GM23338 (cell line): ENCODE data around the gene MAN2A2. TPM values are rescaled to one million over a fixed set of nuclear protein-coding genes. Genes with fewer than 3 reads are reported as not detected.
A peak's percentile ranks its signal among the peaks of the same experiment; 100 is the strongest.

Experiments
- ATAC-seq: fragments of 200-7000 bp; cut with Tn5 transposase; 3 replicates; pipeline ENCODE4 v1.9.1; 2020
- DNase-seq: peaks from one replicate; pipeline ENCODE4 v3.0.0-alpha.2; 2015; ENCODE audit warnings: low spot score
- H2AFZ ChIP-seq: fragments of 200-600 bp; sonication (generic); 2 replicates; pipeline ENCODE4 v1.8.0; 2016; ENCODE audit warnings: antibody characterized with exemption, mild to moderate bottlenecking, moderate library complexity
- H3F3A ChIP-seq: fragments of 200-600 bp; sonication (generic); replicated peaks from 2 replicates; pipeline ENCODE4 v1.8.0; 2017; ENCODE audit warnings: antibody characterized with exemption, mixed run types, low read depth
- H3K27ac ChIP-seq: fragments of 200-600 bp; sonication (generic); 2 replicates; pipeline ENCODE4 v1.6.1; 2016; ENCODE audit warnings: low read depth
- H3K27me3 ChIP-seq: fragments of 200-600 bp; sonication (generic); 2 replicates; pipeline ENCODE4 v1.8.0; 2016; ENCODE audit warnings: mild to moderate bottlenecking, mixed run types, moderate library complexity; ENCODE audit not compliant: insufficient read depth
- H3K36me3 ChIP-seq: fragments of 200-600 bp; sonication (generic); 2 replicates; pipeline ENCODE4 v1.8.0; 2016; ENCODE audit warnings: mild to moderate bottlenecking; ENCODE audit not compliant: insufficient read depth
- H3K4me1 ChIP-seq: fragments of 200-600 bp; sonication (generic); 2 replicates; pipeline ENCODE4 v1.8.0; 2016; ENCODE audit warnings: mild to moderate bottlenecking, moderate library complexity; ENCODE audit not compliant: insufficient read depth
- H3K4me2 ChIP-seq: fragments of 200-600 bp; sonication (generic); 2 replicates; pipeline ENCODE4 v1.7.1; 2017; ENCODE audit warnings: mixed run types
- H3K4me3 ChIP-seq: fragments of 200-600 bp; sonication (generic); 2 replicates; pipeline ENCODE4 v1.6.1; 2016; ENCODE audit warnings: mixed run types
- H3K79me2 ChIP-seq: fragments of 200-600 bp; sonication (generic); replicated peaks from 2 replicates; pipeline ENCODE4 v1.8.0; 2017; ENCODE audit warnings: mild to moderate bottlenecking; ENCODE audit not compliant: insufficient read depth
- H3K9me2 ChIP-seq: fragments of 200-600 bp; sonication (generic); 2 replicates; pipeline ENCODE4 v1.8.0; 2017; ENCODE audit not compliant: insufficient read depth
- H4K20me1 ChIP-seq: fragments of 200-600 bp; sonication (generic); replicated peaks from 2 replicates; pipeline ENCODE4 v1.8.0; 2017; ENCODE audit warnings: mild to moderate bottlenecking; ENCODE audit not compliant: insufficient read depth
- H3K27ac Mint-ChIP-seq: 2 replicates; pipeline ENCODE4 v1.8.0; 2020; ENCODE audit warnings: inconsistent platforms, mild to moderate bottlenecking, moderate library complexity, mixed read lengths
- H3K27me3 Mint-ChIP-seq: 3 replicates; pipeline ENCODE4 v1.8.0; 2022; ENCODE audit warnings: low read depth, mild to moderate bottlenecking, moderate library complexity, mixed read lengths, inconsistent platforms; ENCODE audit not compliant: insufficient read depth, poor library complexity
- H3K36me3 Mint-ChIP-seq: 3 replicates; pipeline ENCODE4 v1.8.0; 2021; ENCODE audit warnings: low read depth, mild to moderate bottlenecking, inconsistent platforms, moderate library complexity, mixed read lengths
- H3K4me1 Mint-ChIP-seq: 3 replicates; pipeline ENCODE4 v1.8.0; 2020; ENCODE audit warnings: mild to moderate bottlenecking, inconsistent platforms, mixed read lengths
- H3K4me3 Mint-ChIP-seq: 3 replicates; pipeline ENCODE4 v1.8.0; 2021; ENCODE audit warnings: moderate library complexity, mild to moderate bottlenecking, inconsistent platforms, mixed read lengths
- H3K9me3 Mint-ChIP-seq: 3 replicates; pipeline ENCODE4 v1.8.0; 2020; ENCODE audit warnings: moderate library complexity, mild to moderate bottlenecking, inconsistent platforms, mixed read lengths
- CREB1 ChIP-seq: fragments of 250-450 bp; sonication (Bioruptor Pico); IDR thresholded peaks from 2 replicates; pipeline ENCODE4 v1.5.0; 2020; ENCODE audit warnings: low read depth, mild to moderate bottlenecking, moderate library complexity
- EZH2 ChIP-seq: fragments of 200-600 bp; sonication (generic); IDR thresholded peaks from one replicate; pipeline ENCODE4 v1.8.0; 2017; ENCODE audit warnings: antibody characterized with exemption, mild to moderate bottlenecking, low read depth; ENCODE audit not compliant: unreplicated experiment
- EZH2phosphoT487 ChIP-seq: fragments of 200-600 bp; sonication (generic); IDR thresholded peaks from one replicate; pipeline ENCODE4 v1.8.1; 2018; ENCODE audit warnings: antibody characterized with exemption; ENCODE audit not compliant: unreplicated experiment
- JUNB ChIP-seq: IDR thresholded peaks from one replicate; pipeline ENCODE4 v1.6.1; 2016; ENCODE audit warnings: antibody characterized with exemption; ENCODE audit not compliant: unreplicated experiment
- NANOG ChIP-seq: IDR thresholded peaks from 2 replicates; pipeline ENCODE4 v1.6.1; 2016; ENCODE audit warnings: antibody characterized with exemption, borderline replicate concordance
- POLR2AphosphoS5 ChIP-seq: IDR thresholded peaks from 2 replicates; pipeline ENCODE4 v1.6.1; 2016; ENCODE audit warnings: antibody characterized with exemption, low read depth
- STAT1 ChIP-seq: IDR thresholded peaks from one replicate; pipeline ENCODE4 v1.6.1; 2016; ENCODE audit warnings: antibody characterized with exemption; ENCODE audit not compliant: unreplicated experiment
- ZNF114 ChIP-seq: fragments of 250-450 bp; sonication (Bioruptor Pico); IDR thresholded peaks from 2 replicates; pipeline ENCODE4 v1.5.0; 2020; ENCODE audit warnings: mild to moderate bottlenecking, moderate library complexity
- ZNF331 ChIP-seq: fragments of 250-450 bp; sonication (Bioruptor Pico); IDR thresholded peaks from 2 replicates; pipeline ENCODE4 v1.5.0; 2020; ENCODE audit warnings: low read depth, mild to moderate bottlenecking, moderate library complexity
- ZNF462 ChIP-seq: fragments of 250-450 bp; sonication (Bioruptor Pico); IDR thresholded peaks from 2 replicates; pipeline ENCODE4 v1.5.0; 2020; ENCODE audit warnings: mild to moderate bottlenecking, moderate library complexity
- polyA plus RNA-seq: library from polyadenylated mRNA; unstranded; fragments of >200 nt; fragmentation: Nextera tagmentation; extraction: Ambion mirVana; gene quantifications from 2 replicates; pipeline ENCODE4 v1.2.1, GENCODE V29; 2016
- total RNA-seq: library from RNA; depleted of rRNA; stranded (reverse); fragments of >200 nt; shearing (Covaris generic); gene quantifications from 2 replicates; pipeline ENCODE4 v1.2.3, GENCODE V29; 2014
- TF ChIP-seq, protein P1 (sequence below), 2 experiments: fragments of 200-600 bp in 1 of 2; sonication (generic) in 1 of 2; conservative IDR thresholded peaks; 2 replicates each; pipeline versions ENCODE4 v1.5.1 to v1.6.1; 2016 to 2017; ENCODE audit warnings: antibody characterized with exemption in 2 of 2, low read depth in 2 of 2, mild to moderate bottlenecking in 2 of 2, moderate library complexity in 1 of 2
- TF ChIP-seq, protein P2 (sequence below): IDR thresholded peaks from one replicate; pipeline ENCODE4 v1.6.1; 2018; ENCODE audit warnings: antibody characterized with exemption; ENCODE audit not compliant: unreplicated experiment
- TF ChIP-seq, protein P3 (sequence below): IDR thresholded peaks from 2 replicates; pipeline ENCODE4 v1.6.1; 2016; ENCODE audit warnings: antibody characterized with exemption

The MAN2A2 gene
- total and polyA plus RNA-seq, 2 experiments from 2014 or later = 8.2 to 17.1 TPM

DNA sequence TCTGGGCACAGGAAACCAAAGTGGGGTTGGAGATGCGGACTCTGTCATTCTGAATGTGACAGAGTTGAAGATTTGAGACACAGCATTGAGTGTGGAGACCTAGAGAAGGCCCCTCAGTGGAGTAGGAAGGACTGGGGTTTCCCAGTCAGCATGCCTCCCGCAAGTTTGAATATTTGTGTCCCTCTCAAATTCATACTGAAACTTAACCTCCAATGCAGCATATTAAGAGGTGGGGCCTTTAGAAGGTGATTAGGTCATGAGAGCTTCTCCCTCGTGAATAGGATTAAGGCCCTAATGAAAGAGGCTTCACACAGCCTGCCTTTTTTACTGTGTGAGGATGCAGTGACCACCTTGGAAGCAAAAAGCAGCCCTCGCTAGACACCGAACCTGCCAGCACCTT lies 21.3 kb downstream of the MAN2A2 start:
- H2AFZ ChIP-seq = no peak overlapping the region
- peaks cover 4% of the 10 kb centered on the region; the same call in 2 of the 3 replicates for H3K36me3 Mint-ChIP-seq
- TF ChIP-seq NANOG = no peak
- TF ChIP-seq ZNF114 (CRISPR knock-in tag) = no peak
- no peak for TF ChIP-seq ZNF331
- TF ChIP-seq STAT1 = no peak
- TF ChIP-seq CREB1 = no peak
- no peak for TF ChIP-seq POLR2AphosphoS5
- TF ChIP-seq, protein P1, sequence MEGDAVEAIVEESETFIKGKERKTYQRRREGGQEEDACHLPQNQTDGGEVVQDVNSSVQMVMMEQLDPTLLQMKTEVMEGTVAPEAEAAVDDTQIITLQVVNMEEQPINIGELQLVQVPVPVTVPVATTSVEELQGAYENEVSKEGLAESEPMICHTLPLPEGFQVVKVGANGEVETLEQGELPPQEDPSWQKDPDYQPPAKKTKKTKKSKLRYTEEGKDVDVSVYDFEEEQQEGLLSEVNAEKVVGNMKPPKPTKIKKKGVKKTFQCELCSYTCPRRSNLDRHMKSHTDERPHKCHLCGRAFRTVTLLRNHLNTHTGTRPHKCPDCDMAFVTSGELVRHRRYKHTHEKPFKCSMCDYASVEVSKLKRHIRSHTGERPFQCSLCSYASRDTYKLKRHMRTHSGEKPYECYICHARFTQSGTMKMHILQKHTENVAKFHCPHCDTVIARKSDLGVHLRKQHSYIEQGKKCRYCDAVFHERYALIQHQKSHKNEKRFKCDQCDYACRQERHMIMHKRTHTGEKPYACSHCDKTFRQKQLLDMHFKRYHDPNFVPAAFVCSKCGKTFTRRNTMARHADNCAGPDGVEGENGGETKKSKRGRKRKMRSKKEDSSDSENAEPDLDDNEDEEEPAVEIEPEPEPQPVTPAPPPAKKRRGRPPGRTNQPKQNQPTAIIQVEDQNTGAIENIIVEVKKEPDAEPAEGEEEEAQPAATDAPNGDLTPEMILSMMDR (conservative IDR thresholded peaks at IDR 0.05; ENCODE audit: low read depth in 2 of 2) = no peak
- no peak for TF ChIP-seq ZNF462 (CRISPR knock-in tag)
- TF ChIP-seq, protein P2, sequence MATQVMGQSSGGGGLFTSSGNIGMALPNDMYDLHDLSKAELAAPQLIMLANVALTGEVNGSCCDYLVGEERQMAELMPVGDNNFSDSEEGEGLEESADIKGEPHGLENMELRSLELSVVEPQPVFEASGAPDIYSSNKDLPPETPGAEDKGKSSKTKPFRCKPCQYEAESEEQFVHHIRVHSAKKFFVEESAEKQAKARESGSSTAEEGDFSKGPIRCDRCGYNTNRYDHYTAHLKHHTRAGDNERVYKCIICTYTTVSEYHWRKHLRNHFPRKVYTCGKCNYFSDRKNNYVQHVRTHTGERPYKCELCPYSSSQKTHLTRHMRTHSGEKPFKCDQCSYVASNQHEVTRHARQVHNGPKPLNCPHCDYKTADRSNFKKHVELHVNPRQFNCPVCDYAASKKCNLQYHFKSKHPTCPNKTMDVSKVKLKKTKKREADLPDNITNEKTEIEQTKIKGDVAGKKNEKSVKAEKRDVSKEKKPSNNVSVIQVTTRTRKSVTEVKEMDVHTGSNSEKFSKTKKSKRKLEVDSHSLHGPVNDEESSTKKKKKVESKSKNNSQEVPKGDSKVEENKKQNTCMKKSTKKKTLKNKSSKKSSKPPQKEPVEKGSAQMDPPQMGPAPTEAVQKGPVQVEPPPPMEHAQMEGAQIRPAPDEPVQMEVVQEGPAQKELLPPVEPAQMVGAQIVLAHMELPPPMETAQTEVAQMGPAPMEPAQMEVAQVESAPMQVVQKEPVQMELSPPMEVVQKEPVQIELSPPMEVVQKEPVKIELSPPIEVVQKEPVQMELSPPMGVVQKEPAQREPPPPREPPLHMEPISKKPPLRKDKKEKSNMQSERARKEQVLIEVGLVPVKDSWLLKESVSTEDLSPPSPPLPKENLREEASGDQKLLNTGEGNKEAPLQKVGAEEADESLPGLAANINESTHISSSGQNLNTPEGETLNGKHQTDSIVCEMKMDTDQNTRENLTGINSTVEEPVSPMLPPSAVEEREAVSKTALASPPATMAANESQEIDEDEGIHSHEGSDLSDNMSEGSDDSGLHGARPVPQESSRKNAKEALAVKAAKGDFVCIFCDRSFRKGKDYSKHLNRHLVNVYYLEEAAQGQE = no peak
- TF ChIP-seq EZH2 = no peak
- TF ChIP-seq, protein P3, sequence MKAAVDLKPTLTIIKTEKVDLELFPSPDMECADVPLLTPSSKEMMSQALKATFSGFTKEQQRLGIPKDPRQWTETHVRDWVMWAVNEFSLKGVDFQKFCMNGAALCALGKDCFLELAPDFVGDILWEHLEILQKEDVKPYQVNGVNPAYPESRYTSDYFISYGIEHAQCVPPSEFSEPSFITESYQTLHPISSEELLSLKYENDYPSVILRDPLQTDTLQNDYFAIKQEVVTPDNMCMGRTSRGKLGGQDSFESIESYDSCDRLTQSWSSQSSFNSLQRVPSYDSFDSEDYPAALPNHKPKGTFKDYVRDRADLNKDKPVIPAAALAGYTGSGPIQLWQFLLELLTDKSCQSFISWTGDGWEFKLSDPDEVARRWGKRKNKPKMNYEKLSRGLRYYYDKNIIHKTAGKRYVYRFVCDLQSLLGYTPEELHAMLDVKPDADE = no peak
- no peak for TF ChIP-seq JUNB
- no peak for TF ChIP-seq EZH2phosphoT487
- H3K27me3 ChIP-seq = no peaks in the 10 kb centered on the region
- no peaks in the 10 kb centered on the region for H3K9me2 ChIP-seq
- 0 out of 2 replicates have a peak overlapping the region, but pooled peaks have one; percentile 2 for H3K27ac ChIP-seq
- no peak overlapping the region; the same call in 1 of the 2 replicates for H3K27ac Mint-ChIP-seq
- ATAC-seq (no peak), DNase-seq (no peak)
- no peak overlapping the region for H3K4me3 ChIP-seq
- H4K20me1 ChIP-seq = no peaks in the 10 kb centered on the region
- no peak overlapping the region for H3K4me3 Mint-ChIP-seq
- peaks cover 2% of the 10 kb centered on the region for H3K27me3 Mint-ChIP-seq
- H3K79me2 ChIP-seq = no peaks in the 10 kb centered on the region
- H3K4me1 ChIP-seq = 0 out of 2 replicates have a peak, but pooled peaks cover 6% of the 10 kb centered on the region
- no peaks in the 10 kb centered on the region for H3K9me3 Mint-ChIP-seq
- H3K4me1 Mint-ChIP-seq = peaks cover 4% of the 10 kb centered on the region; the same call in 2 of the 3 replicates
- H3K4me2 ChIP-seq = no peak overlapping the region
- H3K36me3 ChIP-seq = no peaks in the 10 kb centered on the region
- H3F3A ChIP-seq = no peaks in the 10 kb centered on the region
